Loucy (cell line): ENCODE measurements around the gene DZIP1L.

Experiments
- CTCF ChIP-seq: fragments of 200-600 bp; sonication (generic); conservative IDR thresholded peaks from 2 replicates; pipeline ENCODE4 v1.5.1; 2014; ENCODE audit warnings: mild to moderate bottlenecking, antibody characterized with exemption, low read length
- EZH2phosphoT487 ChIP-seq: fragments of 200-600 bp; IDR thresholded peaks from 2 replicates; pipeline ENCODE4 v1.6.1; 2018; ENCODE audit warnings: antibody characterized with exemption, mild to moderate bottlenecking, moderate library complexity, borderline replicate concordance

GRCh38 chr3:138127636-138128365 lies 12.4 kb upstream of the DZIP1L start:
- TF ChIP-seq CTCF: no peak
- TF ChIP-seq EZH2phosphoT487: no peak
